GM12878 (cell line): ENCODE measurements around the gene TRDN.

Source experiments
- CTCF ChIP-seq, 3 experiments: IDR thresholded peaks in 2 of 3; conservative IDR thresholded peaks in 1 of 3; 2 replicates each; pipeline ENCODE4 v1.5.1; 2011; ENCODE audit warnings: low read depth in 3 of 3, low read length in 3 of 3, mild to moderate bottlenecking in 3 of 3, control low read depth in 2 of 3, moderate library complexity in 2 of 3, inconsistent platforms in 1 of 3, mixed read lengths in 1 of 3; ENCODE audit not compliant: control insufficient read depth in 2 of 3, insufficient read depth in 1 of 3; ENCODE audit errors: extremely low read depth in 1 of 3
- NRF1 ChIP-seq: conservative IDR thresholded peaks from 2 replicates; pipeline ENCODE4 v1.6.1; 2011; ENCODE audit warnings: mild to moderate bottlenecking, low read depth, low read length, improper control_type of control experiment
- SRF ChIP-seq, 2 experiments: IDR thresholded peaks; 2 replicates each; pipeline ENCODE4 v1.6.1; 2011; ENCODE audit warnings: low read depth in 2 of 2, low read length in 2 of 2, mild to moderate bottlenecking in 1 of 2, moderate library complexity in 1 of 2

- TF ChIP-seq CTCF (IDR thresholded peaks at IDR 0.05 in 2 of 3, conservative IDR thresholded peaks at IDR 0.05 in 1 of 3; ENCODE audit: control insufficient read depth in 2 of 3, extremely low read depth in 1 of 3, insufficient read depth in 1 of 3, low read depth in 3 of 3, low read length in 3 of 3) (no peak), SRF (IDR thresholded peaks at IDR 0.05; ENCODE audit: low read depth in 2 of 2, low read length in 2 of 2) (no peak), NRF1 (no peak)
Measured at GRCh38 chr6:123520217-123520616, 116.5 kb downstream of the TRDN start.
